ENCODE data around the gene ILRUN. TPM values are rescaled to one million over a fixed set of nuclear protein-coding genes. Genes with fewer than 3 reads are reported as not detected.
"Not testable (repeated sequence)": the region's sequence is repeated elsewhere in the genome, so short reads cannot be mapped to it uniquely, and the experiment has no call there.

ILRUN gene
- total RNA-seq, 1 donor from 2014 or later, result 62.1 TPM

GRCh38 chr6:34679552-34680253 lies 16.9 kb downstream of the ILRUN start:
- TF ChIP-seq CTCF (IDR thresholded peaks at IDR 0.05; ENCODE audit: insufficient read depth, low read length, severe bottlenecking), result no peak
- no peaks in the 10 kb centered on the region for H3K27me3 ChIP-seq (ENCODE audit: control insufficient read depth, insufficient read depth, low read length)
- FAIRE-seq, result no peak
- H3K4me3 ChIP-seq (ENCODE audit: low read depth, low read length), result no peak overlapping the region
- H3K36me3 ChIP-seq (ENCODE audit: control insufficient read depth, insufficient read depth, low read length), result no peaks in the 10 kb centered on the region
- DNase-seq (ENCODE audit: low read depth), result no peak

- DNase-seq (ENCODE audit: low read depth), result no peak
- no peak for TF ChIP-seq CTCF (IDR thresholded peaks at IDR 0.05; ENCODE audit: insufficient read depth, low read length, severe bottlenecking)
- no peaks in the 10 kb centered on the region for H3K27me3 ChIP-seq (ENCODE audit: control insufficient read depth, insufficient read depth, low read length)
- no peak overlapping the region for H3K4me3 ChIP-seq (ENCODE audit: low read depth, low read length)
- no peak for FAIRE-seq
- H3K36me3 ChIP-seq (ENCODE audit: control insufficient read depth, insufficient read depth, low read length), result no peaks in the 10 kb centered on the region
Observed at GRCh38 chr6:34676140-34676539, 20.4 kb downstream of the ILRUN start.

GRCh38 chr6:34674930-34675329 lies 21.6 kb downstream of the ILRUN start:
- not testable (repeated sequence) for DNase-seq (ENCODE audit: low read depth); H3K27me3 ChIP-seq (ENCODE audit: control insufficient read depth, insufficient read depth, low read length); H3K36me3 ChIP-seq (ENCODE audit: control insufficient read depth, insufficient read depth, low read length); FAIRE-seq; H3K4me3 ChIP-seq (ENCODE audit: low read depth, low read length)

- FAIRE-seq, result no peak
- H3K36me3 ChIP-seq (ENCODE audit: control insufficient read depth, insufficient read depth, low read length), result no peaks in the 10 kb centered on the region
- H3K27me3 ChIP-seq (ENCODE audit: control insufficient read depth, insufficient read depth, low read length), result no peaks in the 10 kb centered on the region
- TF ChIP-seq CTCF (IDR thresholded peaks at IDR 0.05; ENCODE audit: insufficient read depth, low read length, severe bottlenecking), result no peak
- no peak overlapping the region for H3K4me3 ChIP-seq (ENCODE audit: low read depth, low read length)
- no peak for DNase-seq (ENCODE audit: low read depth)
Observed at GRCh38 chr6:34674268-34674639, 22.3 kb downstream of the ILRUN start.

- H3K27me3 ChIP-seq (ENCODE audit: control insufficient read depth, insufficient read depth, low read length), result no peaks in the 10 kb centered on the region
- H3K36me3 ChIP-seq (ENCODE audit: control insufficient read depth, insufficient read depth, low read length), result no peaks in the 10 kb centered on the region
- no peak overlapping the region for H3K4me3 ChIP-seq (ENCODE audit: low read depth, low read length)
- FAIRE-seq (no peak), DNase-seq (ENCODE audit: low read depth) (no peak)
- no peak for TF ChIP-seq CTCF (IDR thresholded peaks at IDR 0.05; ENCODE audit: insufficient read depth, low read length, severe bottlenecking)
Observed at GRCh38 chr6:34673064-34673463, 23.5 kb downstream of the ILRUN start.

- no peaks in the 10 kb centered on the region for H3K36me3 ChIP-seq (ENCODE audit: control insufficient read depth, insufficient read depth, low read length)
- FAIRE-seq (no peak), DNase-seq (ENCODE audit: low read depth) (no peak)
- H3K4me3 ChIP-seq (ENCODE audit: low read depth, low read length), result no peak overlapping the region
- no peaks in the 10 kb centered on the region for H3K27me3 ChIP-seq (ENCODE audit: control insufficient read depth, insufficient read depth, low read length)
- TF ChIP-seq CTCF (IDR thresholded peaks at IDR 0.05; ENCODE audit: insufficient read depth, low read length, severe bottlenecking), result no peak
Observed at GRCh38 chr6:34672657-34673043, 23.9 kb downstream of the ILRUN start.

Measured in bronchial epithelial cell (primary cell).